Measurements from ENCODE around the gene S100A9.

DNA sequence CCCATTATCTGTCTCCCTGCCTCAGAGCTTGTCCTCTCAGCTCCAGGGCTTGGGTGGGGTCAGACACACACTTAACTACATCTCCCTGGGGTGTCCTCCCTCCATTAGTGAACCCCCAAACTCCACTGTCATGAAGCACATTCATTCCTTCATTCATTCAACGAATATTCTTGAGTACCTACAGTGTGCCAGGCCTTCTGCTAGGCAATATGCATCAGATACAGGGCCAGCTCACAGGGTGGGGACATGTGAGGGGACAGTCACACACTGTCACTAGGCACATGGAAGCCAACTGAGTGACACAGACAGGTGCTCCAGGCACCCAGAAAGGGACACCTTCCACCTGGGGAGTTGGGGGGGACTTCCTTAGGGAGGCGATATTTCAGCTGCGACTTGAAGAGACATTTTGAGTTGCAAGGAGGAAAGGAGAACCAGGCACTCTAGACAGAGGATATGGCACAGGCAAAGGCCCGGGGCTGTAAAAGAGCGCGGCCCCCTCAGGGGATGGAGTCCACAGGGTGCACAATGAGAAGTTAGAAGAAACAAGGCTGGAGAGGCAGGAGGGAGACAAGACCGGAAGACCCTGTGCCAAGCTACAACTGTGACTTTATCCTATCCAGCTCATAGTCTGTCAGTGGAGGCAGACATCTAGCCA lies 41.9 kb downstream of the S100A9 start:
- TF ChIP-seq, protein P1, sequence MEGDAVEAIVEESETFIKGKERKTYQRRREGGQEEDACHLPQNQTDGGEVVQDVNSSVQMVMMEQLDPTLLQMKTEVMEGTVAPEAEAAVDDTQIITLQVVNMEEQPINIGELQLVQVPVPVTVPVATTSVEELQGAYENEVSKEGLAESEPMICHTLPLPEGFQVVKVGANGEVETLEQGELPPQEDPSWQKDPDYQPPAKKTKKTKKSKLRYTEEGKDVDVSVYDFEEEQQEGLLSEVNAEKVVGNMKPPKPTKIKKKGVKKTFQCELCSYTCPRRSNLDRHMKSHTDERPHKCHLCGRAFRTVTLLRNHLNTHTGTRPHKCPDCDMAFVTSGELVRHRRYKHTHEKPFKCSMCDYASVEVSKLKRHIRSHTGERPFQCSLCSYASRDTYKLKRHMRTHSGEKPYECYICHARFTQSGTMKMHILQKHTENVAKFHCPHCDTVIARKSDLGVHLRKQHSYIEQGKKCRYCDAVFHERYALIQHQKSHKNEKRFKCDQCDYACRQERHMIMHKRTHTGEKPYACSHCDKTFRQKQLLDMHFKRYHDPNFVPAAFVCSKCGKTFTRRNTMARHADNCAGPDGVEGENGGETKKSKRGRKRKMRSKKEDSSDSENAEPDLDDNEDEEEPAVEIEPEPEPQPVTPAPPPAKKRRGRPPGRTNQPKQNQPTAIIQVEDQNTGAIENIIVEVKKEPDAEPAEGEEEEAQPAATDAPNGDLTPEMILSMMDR (IDR thresholded peaks at IDR 0.05; ENCODE audit: poor library complexity, severe bottlenecking) = no peak
- no peak for TF ChIP-seq EZH2 (IDR thresholded peaks at IDR 0.05; ENCODE audit: borderline replicate concordance, insufficient read depth, low read length, poor library complexity, severe bottlenecking)

Data from neural cell (in vitro differentiated cells).